ENCODE results near the gene AGER.

GRCh38 chr6:32214126-32214525 lies 30.1 kb upstream of the AGER start:
- TF ChIP-seq ZBTB21 (tag by site-specific recombination; IDR thresholded peaks at IDR 0.05) = no peak
- TF ChIP-seq CTCF (tag by site-specific recombination; IDR thresholded peaks at IDR 0.05) = no peak
- TF ChIP-seq OVOL3 (tag by site-specific recombination; IDR thresholded peaks at IDR 0.05) = no peak
- no peak for TF ChIP-seq GFI1B (tag by site-specific recombination; IDR thresholded peaks at IDR 0.05)
- TF ChIP-seq ZNF24 (tag by site-specific recombination; IDR thresholded peaks at IDR 0.05) = no peak
- TF ChIP-seq ZNF274 (IDR thresholded peaks at IDR 0.05; ENCODE audit: low read length) = no peak
- TF ChIP-seq ZNF274 (tag by site-specific recombination; IDR thresholded peaks at IDR 0.05; ENCODE audit: borderline replicate concordance) = no peak
- no peak for TF ChIP-seq ZNF292 (tag by site-specific recombination; IDR thresholded peaks at IDR 0.05; ENCODE audit: borderline replicate concordance, low read depth)
- TF ChIP-seq KLF9 (tag by site-specific recombination; IDR thresholded peaks at IDR 0.05; ENCODE audit: low read depth) = no peak
- TF ChIP-seq PBX3 (CRISPR knock-in tag; IDR thresholded peaks at IDR 0.05) = no peak
- TF ChIP-seq REST (tag by site-specific recombination; IDR thresholded peaks at IDR 0.05) = no peak
